GM21786 (cell line): ENCODE measurements around the gene LZTFL1.

Experiments
- ATAC-seq: cut with Tn5 transposase; IDR thresholded peaks from one replicate; pipeline ENCODE4 v1.9.1; 2021; ENCODE audit not compliant: unreplicated experiment

The LZTFL1 gene

DNA sequence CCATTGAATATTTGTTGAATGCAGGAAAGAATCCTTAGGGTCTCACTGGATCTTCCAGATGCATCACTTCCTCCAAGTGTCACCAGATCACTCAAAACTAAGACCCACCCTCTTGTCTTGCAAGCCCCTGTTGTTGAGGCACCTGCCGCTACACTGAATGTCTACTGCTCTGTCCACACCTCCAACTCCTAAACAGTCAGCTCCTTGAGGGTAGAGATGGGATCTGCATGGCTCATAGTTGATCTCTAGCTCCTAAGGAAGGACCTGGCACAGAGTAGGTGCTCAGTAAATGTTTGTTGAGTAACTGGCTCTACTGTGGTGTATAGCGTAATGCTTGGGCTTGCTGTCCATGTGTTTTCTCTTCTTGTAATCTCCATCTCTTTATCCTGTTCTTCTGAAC lies 54.4 kb downstream of the LZTFL1 start:
- no peak for ATAC-seq

DNA sequence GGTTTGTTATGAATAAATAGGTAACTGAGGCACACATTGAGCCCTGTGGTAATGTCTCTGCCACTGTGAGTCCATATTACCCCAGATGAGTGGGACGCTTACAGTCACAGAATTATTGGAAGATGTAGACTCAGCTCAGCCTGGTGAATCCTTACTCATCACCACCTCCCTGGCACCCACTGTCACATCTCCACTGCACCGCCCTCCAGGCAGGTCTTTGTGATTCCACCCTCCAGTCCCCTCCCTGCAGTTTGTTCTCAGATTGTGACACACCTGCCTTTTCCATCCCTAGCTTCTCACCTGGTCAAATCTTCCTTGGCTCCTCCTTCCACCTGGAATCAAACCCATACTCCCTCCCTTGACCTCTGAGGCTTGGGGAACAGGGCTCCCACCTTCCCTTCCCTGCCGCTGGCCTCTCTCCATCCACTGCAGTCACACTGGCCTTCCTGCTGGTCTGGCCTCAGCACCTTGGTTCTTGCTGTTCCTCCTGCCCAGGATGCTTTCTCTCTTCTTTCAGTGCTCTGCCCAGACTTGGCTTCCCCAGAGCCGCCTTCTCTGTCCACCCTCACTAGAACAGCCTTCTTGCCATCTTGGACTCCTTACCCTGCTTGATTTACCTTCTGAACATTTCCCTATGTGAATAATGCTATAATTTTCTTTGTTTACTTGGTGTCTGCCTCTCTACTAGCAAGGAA lies 55.0 kb downstream of the LZTFL1 start:
- ATAC-seq: no peak

DNA sequence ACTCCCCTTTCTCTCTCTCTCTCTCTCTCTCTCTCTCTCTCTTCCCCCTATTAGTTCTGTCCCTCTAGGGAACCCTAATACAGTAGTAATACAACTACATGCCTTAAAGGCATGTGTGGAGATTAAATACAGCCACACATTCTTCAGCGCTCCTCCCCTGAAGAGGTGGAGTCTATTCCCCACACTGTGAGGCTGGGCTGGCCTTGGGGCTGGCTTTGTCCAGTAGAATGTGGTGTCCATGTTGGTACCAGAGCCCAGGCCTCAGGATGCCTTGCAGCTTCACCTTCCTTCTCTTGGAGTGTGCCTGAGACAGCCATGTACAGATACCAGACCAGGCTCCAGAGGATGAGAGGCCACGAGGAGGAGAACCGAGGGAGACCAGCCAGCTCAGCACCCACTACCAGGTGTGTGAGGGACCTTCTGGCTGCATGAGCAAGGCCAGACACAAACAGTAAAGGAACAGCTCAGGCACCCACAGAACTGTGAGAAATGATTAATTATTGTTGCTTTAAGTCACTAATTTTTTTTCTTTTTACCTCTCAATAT lies 56.2 kb downstream of the LZTFL1 start:
- no peak for ATAC-seq

DNA sequence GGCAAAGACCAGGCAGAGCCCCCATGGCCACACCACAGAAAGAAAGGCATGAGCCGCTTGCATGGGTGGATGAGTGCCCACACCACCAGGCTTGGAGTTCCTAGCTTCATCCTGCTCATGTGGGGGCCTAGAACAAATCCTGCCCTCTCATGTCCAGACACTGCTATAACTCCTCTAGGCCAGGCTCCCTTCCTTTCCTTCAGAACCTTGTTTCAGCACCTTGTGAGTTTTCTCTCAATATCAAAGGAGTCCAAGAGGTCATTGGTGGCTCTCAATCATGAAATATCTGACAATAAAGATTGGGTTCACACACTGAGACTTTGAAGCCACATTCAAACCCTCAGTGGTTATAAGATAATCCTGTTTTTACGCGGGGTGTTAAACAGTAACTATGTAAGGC lies 58.3 kb downstream of the LZTFL1 start:
- ATAC-seq: no peak

DNA sequence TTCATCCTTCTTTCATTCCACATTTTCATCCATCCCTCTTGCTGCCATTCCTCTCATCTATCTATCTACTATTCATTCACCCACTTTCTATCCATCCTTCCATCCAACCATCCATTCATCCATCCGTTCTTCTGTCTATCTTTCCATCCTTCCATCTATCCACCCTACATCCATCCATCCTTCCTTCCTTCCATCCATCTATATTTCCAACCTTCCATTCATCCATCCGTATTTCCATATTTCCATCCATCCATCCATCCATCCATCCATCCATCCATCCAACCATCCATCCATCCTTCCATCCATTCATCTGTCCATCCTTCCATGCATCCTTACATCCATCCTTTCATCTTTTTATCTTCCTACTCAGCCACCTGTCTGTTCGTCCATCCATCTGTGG lies 59.5 kb downstream of the LZTFL1 start:
- no peak for ATAC-seq

DNA sequence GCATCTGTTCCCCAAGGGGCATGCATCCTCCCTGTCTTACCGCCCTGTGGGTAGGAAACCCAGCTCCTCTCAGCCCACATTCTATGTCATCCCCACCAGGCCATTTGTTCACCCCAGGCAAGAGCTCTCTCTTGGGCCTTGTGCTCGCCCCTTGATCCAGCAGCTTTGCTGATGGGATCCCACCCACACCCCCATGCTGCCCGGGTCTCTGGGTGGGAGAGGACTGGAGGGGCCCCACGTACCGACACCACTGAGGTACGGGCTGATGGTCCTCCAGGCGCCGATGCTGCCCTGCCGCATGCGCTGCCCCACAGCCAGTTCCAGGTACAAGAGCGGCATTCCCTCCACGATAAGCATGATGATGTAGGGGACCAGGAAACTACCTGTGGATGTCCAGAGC lies 60.1 kb downstream of the LZTFL1 start:
- ATAC-seq: no peak

DNA sequence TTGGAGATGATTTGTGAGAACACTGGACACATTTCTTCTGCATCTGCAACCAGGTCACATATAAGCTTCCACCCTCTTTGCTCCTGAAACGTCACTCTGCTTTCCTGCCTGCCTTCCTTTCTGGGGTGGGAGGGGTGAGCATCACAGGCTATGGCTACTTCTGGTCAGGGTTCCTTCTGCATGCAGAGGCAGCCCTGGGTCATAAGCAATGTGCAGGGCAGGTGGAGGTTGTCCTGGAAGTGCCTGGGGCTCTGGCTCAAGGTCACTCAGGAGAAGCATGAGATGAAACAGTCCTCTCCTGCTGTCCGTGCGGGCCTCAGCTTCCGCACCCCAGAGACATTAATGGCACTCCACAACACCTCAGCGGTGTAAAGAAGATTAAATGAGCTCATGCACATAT lies 60.6 kb downstream of the LZTFL1 start:
- no peak for ATAC-seq

DNA sequence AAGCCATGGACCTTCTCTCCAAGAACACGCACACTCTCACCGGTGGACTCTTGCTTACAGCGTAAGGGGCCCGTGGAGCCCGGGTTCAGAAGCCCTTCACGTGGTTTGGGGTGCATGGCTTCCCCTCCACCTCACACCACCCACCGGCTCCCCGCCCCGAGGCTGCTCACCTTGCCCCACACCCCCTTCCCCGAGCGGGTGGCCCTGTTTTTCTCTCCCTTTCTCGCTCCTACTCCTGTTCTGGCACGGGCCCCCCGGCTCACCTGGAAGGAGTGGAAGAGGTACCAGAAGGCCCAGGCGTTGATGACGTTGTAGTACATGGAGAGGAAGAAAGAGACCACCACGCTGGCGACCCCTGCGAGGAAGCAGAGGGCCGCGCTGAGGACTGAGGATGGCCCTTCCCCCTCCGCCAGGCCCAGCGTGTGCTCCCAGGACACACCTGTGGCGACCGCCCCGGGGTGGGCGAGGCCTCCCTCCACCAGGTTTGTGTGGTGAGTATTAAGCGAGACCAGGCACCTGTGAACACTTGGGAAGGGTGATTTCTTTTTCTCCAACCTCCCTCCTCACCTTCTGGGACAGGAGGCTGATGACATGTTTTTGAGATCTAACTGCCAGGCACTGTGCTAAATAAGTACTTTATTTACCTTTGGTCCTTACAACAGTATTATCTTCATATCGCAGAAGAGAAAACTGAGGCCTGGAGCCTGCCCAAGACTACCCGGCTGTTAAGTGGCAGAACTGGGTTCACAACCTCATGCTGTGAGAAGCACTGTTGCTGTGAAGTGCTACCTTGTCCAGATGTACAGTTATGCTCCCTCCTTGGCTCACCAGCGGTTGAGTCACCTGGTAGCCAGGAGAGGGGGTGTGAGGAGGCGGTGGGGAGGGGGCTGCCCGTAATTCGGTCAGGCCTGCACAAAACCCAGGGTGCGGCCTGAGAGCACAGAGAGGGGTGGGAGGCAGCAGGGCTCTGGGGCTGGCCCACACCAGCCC lies 61.9 kb downstream of the LZTFL1 start:
- no peak for ATAC-seq

DNA sequence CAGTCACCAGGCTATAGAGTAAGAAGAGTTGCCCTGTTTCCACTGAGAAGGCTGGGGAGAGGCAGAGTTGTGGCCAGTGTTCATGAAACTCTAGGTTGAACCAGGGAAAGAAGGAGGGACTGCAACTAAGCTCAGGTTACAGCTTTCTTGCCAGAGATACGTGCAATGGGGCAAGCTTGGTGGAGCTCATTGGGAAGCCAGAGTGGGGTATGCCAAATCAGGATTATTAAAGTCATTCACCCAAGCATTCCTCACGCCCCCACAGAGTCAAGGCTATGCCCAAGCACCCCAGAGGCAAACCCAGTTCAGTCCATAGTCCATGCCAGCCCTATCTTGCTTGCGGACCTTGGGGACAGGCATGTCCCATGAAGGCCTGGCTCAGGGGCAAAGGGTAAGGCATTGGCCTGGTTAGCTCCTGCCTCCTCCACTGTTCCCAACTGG lies 63.1 kb downstream of the LZTFL1 start:
- ATAC-seq: no peak

DNA sequence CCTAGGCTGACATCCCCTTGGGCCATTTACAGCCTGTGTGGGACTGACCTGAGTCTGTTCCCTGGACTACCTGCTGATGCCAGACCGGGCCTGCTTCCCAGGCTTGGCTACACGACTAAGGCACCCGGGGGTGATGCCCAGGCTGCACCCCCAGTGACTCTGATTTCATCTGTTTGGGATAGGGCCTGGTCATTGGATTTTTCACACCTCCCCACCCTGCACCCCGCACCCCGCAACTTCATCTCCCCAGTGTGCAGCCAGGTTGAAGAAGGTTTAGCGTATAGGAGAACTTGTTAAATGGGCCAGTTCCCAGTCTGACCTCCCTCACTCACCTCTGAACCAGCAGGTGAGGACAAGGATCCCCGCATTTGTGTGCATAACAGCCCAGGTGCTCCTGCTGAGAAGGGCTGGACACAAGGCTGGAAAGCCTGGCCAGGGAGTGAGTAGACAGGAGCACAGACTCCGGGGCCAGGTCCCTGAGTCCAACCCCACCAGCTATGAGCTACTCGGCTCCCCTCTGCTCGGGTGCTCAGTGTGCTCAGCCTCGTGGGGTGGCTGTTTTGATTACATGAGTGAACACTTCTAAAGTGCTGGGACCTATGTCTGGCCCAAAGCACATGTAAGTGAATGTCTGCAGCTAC lies 64.1 kb downstream of the LZTFL1 start:
- no peak for ATAC-seq

DNA sequence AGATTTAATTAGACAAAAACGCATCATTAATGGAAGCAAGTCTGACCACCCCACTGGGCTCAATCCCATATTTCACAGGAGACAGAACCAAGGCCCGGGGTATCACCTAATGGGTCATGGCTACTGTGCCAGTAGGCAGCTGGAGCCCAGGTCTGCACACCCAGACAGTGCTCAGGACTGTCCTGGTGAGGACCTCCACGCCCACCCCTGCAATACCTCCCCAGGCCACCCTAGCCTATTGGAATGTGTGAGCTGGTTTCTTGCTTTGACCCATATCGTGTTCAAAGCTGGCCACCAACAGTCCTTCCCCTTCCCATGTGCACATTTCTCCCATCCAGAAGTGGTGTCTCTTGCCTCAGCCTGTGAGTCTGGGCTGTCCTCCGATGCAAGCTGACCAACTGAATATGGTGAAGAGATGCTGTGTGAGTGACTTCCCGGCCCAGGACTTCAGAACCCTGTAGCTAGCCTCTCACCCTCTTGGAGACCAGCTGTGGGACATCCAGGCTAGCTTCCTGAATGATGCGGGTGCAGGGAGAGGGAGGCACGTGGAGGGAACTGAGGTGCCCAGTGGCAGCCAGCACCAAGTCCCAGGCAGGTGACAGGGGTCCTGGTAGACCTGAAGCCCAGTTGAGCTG lies 64.7 kb downstream of the LZTFL1 start:
- no peak for ATAC-seq

DNA sequence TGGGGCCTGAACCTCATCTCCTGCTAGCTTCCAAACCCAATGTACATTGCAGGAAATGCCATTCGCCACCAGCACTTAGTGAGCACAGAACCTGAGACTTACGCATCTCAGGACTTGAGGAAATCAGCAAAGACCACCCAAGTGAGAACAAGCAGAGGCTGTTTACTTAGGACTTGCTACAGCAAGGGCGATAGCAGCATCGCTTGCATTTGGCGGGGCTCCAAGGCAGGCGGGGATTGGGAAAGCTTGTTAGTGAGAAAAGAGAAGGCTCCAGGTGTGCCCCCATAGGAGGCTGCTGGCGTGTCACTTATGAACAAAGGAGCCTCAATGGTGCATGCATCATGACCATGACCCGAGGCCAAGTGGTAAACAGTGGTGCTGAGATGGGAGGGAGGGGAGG lies 65.3 kb downstream of the LZTFL1 start:
- no peak for ATAC-seq

DNA sequence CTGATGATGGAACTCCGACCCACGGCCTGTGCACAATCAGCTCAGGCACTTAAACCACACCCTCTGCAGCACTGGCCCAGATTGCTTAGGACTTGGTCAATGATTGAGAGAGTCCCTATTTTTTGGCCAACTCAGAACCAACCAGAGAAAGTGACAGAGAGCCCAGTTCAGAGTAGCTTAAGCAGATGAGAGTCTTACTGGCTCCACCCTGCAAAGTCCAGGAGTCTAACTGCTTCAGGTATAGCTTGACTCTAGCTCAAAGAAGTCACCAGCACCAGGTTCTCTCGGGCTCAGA lies 65.7 kb downstream of the LZTFL1 start:
- ATAC-seq: no peak

DNA sequence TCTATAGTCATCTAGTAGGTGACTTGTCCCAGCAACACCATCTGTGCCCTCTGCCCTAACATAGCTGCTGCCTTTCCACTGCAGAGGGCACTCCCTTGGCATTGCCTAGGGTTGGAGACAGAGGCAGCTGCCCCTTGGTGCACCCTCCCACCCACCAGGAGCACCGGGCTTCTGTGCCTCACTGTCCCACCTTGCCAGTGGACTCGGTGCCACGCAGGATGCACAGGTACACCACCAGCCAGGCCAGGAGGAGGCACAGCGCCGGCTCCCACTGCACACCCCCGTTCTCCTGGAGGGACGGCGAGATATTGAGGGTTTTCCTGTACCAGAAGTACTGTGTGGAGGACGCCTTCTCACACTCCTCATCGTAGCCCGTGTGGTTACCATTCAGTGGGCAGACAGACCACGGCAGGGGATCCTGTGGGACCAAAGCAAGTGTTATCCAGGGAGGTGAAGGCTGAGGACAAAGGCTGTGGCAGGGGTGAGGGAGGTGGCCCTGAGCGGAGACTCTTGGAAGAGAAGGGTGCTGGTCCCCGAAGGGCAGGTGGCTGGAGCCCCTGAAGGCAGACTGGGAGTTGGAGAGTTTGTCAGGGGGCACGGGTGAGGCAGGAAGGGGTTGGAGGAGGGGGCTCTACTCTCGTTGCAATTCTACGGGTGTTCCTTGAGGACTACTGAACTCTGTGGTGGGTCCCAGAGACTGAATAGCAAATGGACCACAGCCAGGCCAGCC lies 66.2 kb downstream of the LZTFL1 start:
- ATAC-seq: no peak

DNA sequence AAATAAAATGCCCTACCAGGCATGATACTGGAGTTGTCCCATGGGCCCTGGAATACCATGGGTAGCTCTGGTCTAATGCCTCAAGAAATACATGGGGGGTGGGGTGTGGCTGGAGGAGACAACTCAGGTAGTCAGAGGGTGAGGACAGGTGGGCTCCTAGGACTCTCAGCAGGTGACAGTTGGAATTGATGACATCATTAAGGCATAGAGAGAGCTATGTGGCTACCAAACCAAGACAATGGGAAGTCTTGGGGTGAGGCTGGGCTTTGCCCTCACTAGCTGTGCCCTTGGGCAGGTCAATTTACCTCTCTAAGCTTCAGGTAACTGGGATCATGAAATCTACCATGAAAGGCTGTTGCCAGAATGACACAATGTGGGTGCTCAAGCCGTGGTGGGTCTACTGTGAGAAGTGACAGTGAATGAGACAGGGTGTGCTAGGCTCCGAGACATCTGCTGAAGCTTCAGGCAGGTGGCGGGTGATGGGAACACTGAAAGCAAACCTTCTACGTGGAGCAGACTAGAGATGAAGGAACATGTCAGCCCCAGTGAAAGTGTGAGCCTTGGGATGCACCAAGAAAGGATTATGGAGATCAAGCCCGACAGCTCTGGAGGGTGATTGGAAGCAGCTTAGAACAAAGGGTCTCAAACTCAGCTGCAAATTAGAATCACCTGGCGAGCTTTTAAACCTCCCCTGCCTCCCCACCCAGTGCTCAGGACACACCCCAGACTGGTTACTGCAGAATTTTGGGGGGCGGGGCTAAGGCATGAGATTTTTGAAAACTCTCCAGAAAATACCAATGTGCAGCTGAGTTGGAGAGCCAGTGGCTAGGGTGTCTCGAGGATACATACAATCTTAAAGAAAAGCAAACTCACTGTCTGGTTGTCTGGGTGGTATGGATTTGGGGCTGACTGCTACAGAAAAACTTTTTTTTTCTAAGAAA lies 67.1 kb downstream of the LZTFL1 start:
- no peak for ATAC-seq

DNA sequence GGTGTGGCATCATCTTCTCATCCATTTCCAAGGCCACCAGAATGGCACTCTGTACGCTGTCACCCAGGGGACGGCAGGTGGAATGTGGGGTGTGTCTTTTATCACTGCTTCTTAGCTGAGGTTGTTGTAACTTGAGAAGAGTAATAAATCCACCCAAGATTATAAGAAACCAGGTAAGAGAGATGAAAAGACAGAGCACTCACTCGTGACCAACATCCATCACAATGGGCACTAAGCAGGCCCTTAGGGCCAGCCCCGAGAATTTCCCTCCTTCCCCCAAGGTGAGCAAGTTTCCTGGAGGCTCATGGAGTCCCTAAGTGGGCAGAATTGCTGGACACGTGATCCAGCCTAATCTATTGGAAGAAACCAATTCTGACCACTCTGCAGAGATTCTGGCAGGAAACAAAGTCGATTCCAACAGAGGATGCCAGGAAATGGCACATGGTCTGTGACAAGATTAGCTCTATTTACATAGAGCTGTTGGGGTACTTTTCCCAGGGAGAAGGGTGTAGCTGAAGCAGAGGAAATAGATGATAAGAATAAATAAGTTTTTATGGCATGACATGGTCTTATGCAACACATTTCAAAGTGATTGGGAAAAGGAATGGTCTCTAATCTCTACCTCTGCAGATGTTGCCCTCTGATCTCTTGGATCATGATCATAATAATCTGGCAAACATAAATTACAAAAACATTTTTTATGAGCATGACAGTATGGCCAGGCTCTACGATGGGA lies 68.0 kb downstream of the LZTFL1 start:
- ATAC-seq: no peak
